HCT116 (cell line): ENCODE measurements around the gene ZNF835. TPM values are rescaled to one million over a fixed set of nuclear protein-coding genes. Genes with fewer than 3 reads are reported as not detected.

ENCODE experiments used
- ATAC-seq: fragments of 200-7000 bp; cut with Tn5 transposase; 2 replicates; pipeline ENCODE4 v1.9.1; 2020; ENCODE audit warnings: mild to moderate bottlenecking, moderate library complexity
- BruUV-seq: library from RNA; stranded (reverse); fragments of 400-500 nt; replicated peaks from 2 replicates; lab custom pipeline; 2021; lab: Mats Ljungman, UMichigan
- CTCF ChIA-PET: fragments of 300-600 bp; sonication (Branson Sonifier 250); formaldehyde crosslinking; loops from one replicate; lab custom pipeline; 2021; ENCODE audit warnings: antibody characterized with exemption; lab: Charles Lee
- POLR2A ChIA-PET: fragments of 300-600, 350-600 bp; sonication (Branson Sonifier 250); formaldehyde crosslinking; loops from one replicate; lab custom pipeline; 2021; ENCODE audit warnings: antibody characterized with exemption; lab: Charles Lee
- RAD21 ChIA-PET, 2 experiments: fragments of 300-600 bp; sonication (Branson Sonifier 250); formaldehyde crosslinking; loops; one replicate each; lab custom pipeline; 2023; ENCODE audit warnings: low total read pairs in 2 of 2; ENCODE audit not compliant: uncharacterized antibody in 2 of 2, unreplicated experiment in 2 of 2, low non-redundant PET in 1 of 2; lab: Charles Lee
- DNase-seq: peaks from one replicate; pipeline ENCODE4 v3.0.0-alpha.2; 2010; ENCODE audit warnings: low read depth, low spot score
- H2AFZ ChIP-seq: fragments of 200-600 bp; shearing (Covaris generic), sonication (generic); 2 replicates; pipeline ENCODE4 v1.6.1; 2017; ENCODE audit warnings: low read depth, mixed run types, mixed read lengths, antibody characterized with exemption, low read length; ENCODE audit not compliant: poor library complexity, severe bottlenecking
- H3K27ac ChIP-seq: 2 replicates; pipeline ENCODE4 v1.5.1; 2012; ENCODE audit warnings: low read depth, low read length
- H3K27me3 ChIP-seq: fragments of 200-600 bp; sonication (generic); 2 replicates; pipeline ENCODE4 v1.6.1; 2016; ENCODE audit warnings: mixed run types, low read length, mixed read lengths; ENCODE audit not compliant: insufficient read depth
- H3K36me3 ChIP-seq, 2 experiments: fragments of 200-500 bp in 1 of 2; fragments of 200-600 bp in 1 of 2; sonication (Bioruptor generic) in 1 of 2; sonication (generic) in 1 of 2; 2 replicates each; pipeline versions ENCODE4 v1.5.1 to v1.6.1; 2014 to 2016; ENCODE audit warnings: low read length in 2 of 2, inconsistent platforms in 1 of 2, mixed read lengths in 1 of 2, mixed run types in 1 of 2; ENCODE audit not compliant: insufficient read depth in 2 of 2, control insufficient read depth in 1 of 2
- H3K4me1 ChIP-seq, 2 experiments: fragments of 200-600 bp in 1 of 2; sonication (generic) in 1 of 2; 2 replicates each; pipeline versions ENCODE4 v1.5.1 to v1.6.1; 2012 to 2017; ENCODE audit warnings: low read length in 2 of 2, inconsistent platforms in 1 of 2, mild to moderate bottlenecking in 1 of 2, mixed read lengths in 1 of 2, mixed run types in 1 of 2, moderate library complexity in 1 of 2; ENCODE audit not compliant: insufficient read depth in 2 of 2, control insufficient read depth in 1 of 2
- H3K4me2 ChIP-seq: fragments of 200-600 bp; sonication (generic); 2 replicates; pipeline ENCODE4 v1.6.1; 2017; ENCODE audit warnings: mixed run types, low read length, mixed read lengths
- H3K4me3 ChIP-seq, 2 experiments: fragments of 200-600 bp in 1 of 2; sonication (generic) in 1 of 2; replicated peaks in 1 of 2; 2 replicates each; pipeline ENCODE4 v1.5.1; 2011 to 2016; ENCODE audit warnings: low read length in 2 of 2, control low read depth in 1 of 2, low read depth in 1 of 2, mild to moderate bottlenecking in 1 of 2, mixed read lengths in 1 of 2, mixed run types in 1 of 2
- H3K79me2 ChIP-seq: fragments of 200-600 bp; sonication (generic); 2 replicates; pipeline ENCODE4 v1.6.1; 2017; ENCODE audit warnings: mild to moderate bottlenecking, mixed run types, low read length, moderate library complexity, mixed read lengths; ENCODE audit not compliant: insufficient read depth
- H3K9ac ChIP-seq: fragments of 200-600 bp; sonication (generic); 2 replicates; pipeline ENCODE4 v1.6.1; 2016; ENCODE audit warnings: low read length, mixed read lengths
- H3K9me2 ChIP-seq: fragments of 200-600 bp; sonication (generic), shearing (Covaris generic); 2 replicates; pipeline ENCODE4 v1.6.1; 2017; ENCODE audit warnings: mixed run types, mild to moderate bottlenecking, moderate library complexity; ENCODE audit not compliant: insufficient read depth
- H3K9me3 ChIP-seq, 2 experiments: fragments of 200-500 bp in 1 of 2; fragments of 200-600 bp in 1 of 2; sonication (Bioruptor generic) in 1 of 2; sonication (generic) in 1 of 2; 2 replicates each; pipeline ENCODE4 v1.6.1; 2014 to 2017; ENCODE audit warnings: low read length in 2 of 2, mixed read lengths in 2 of 2, inconsistent platforms in 1 of 2, low read depth in 1 of 2, mild to moderate bottlenecking in 1 of 2, mixed run types in 1 of 2, moderate library complexity in 1 of 2; ENCODE audit not compliant: control insufficient read depth in 1 of 2, insufficient read depth in 1 of 2
- H4K20me1 ChIP-seq: fragments of 200-600 bp; sonication (generic), shearing (Covaris generic); 2 replicates; pipeline ENCODE4 v1.6.1; 2017; ENCODE audit warnings: mixed run types, mild to moderate bottlenecking, moderate library complexity; ENCODE audit not compliant: insufficient read depth
- CEBPB ChIP-seq: IDR thresholded peaks from 2 replicates; pipeline ENCODE4 v1.6.1; 2012; ENCODE audit warnings: low read depth
- SRF ChIP-seq: IDR thresholded peaks from 2 replicates; pipeline ENCODE4 v1.6.1; 2012; ENCODE audit warnings: low read depth
- YY1 ChIP-seq: IDR thresholded peaks from 2 replicates; pipeline ENCODE4 v1.6.1; 2011; ENCODE audit warnings: low read length, low read depth, moderate library complexity, mild to moderate bottlenecking; ENCODE audit not compliant: insufficient replicate concordance; ENCODE audit errors: extremely low read depth
- ZFX ChIP-seq: fragments of 450-650 bp; IDR thresholded peaks from 2 replicates; pipeline ENCODE4 v1.6.1; 2017
- ZNF274 ChIP-seq: fragments of 200-500 bp; sonication (Bioruptor generic); IDR thresholded peaks from 2 replicates; pipeline ENCODE4 v1.6.1; 2014; ENCODE audit warnings: mild to moderate bottlenecking, low read depth, low read length, inconsistent platforms
- intact Hi-C: fragments of 100-400 bp; cut with micrococcal nuclease; formaldehyde crosslinking; loops from 2 replicates; pipeline ENCODE4 v1.10.0; 2022
- total RNA-seq: library from RNA; stranded (reverse); gene quantifications from one replicate; pipeline ENCODE4 v1.2.1, GENCODE V29; 2021; ENCODE audit not compliant: unreplicated experiment
- TF ChIP-seq, protein P1 (sequence below): IDR thresholded peaks from 2 replicates; pipeline ENCODE4 v1.6.1; 2011; ENCODE audit warnings: mild to moderate bottlenecking, low read length, moderate library complexity; ENCODE audit not compliant: insufficient replicate concordance; ENCODE audit errors: extremely low read depth
- TF ChIP-seq, protein P2 (sequence below), 3 experiments: fragments of 200-600 bp in 1 of 3; sonication (generic) in 1 of 3; IDR thresholded peaks in 2 of 3; conservative IDR thresholded peaks in 1 of 3; 2 replicates each; pipeline ENCODE4 v1.5.1; 2012 to 2017; ENCODE audit warnings: low read depth in 2 of 3, low read length in 2 of 3, antibody characterized with exemption in 1 of 3, borderline replicate concordance in 1 of 3, control low read depth in 1 of 3, mild to moderate bottlenecking in 1 of 3, mixed read lengths in 1 of 3, mixed run types in 1 of 3, moderate library complexity in 1 of 3; ENCODE audit not compliant: insufficient read depth in 1 of 3
- TF ChIP-seq, protein P3 (sequence below): IDR thresholded peaks from 2 replicates; pipeline ENCODE4 v1.6.1; 2012

The ZNF835 gene
- total RNA-seq, 1 experiment from 2014 or later: not detected

DNA sequence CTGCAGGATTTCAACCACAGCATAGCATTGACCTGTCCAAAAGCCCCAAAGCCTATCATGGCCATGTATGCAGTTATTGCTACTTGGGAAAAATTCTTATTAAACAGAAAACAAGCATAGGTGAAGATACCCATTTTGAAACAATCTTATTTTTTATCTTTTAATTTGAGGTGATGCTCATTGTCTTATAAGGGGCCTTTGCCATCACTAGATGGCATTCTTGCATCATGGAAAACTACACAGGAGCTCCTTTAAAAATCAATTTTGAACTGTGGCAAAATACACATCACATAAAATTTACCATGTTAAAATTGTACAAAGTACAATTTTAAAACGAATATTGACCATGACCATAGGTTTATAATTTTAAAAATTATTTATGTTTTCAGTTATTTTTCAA is 38.9 kb upstream of the ZNF835 start:
- DNase-seq (no peak), ATAC-seq (no peak)
- RAD21 ChIA-PET: no interaction called here
- intact Hi-C loops: no loop called here
- H3K4me2 ChIP-seq: no peak overlapping the region
- H4K20me1 ChIP-seq: no peaks in the 10 kb centered on the region
- TF ChIP-seq SRF (no peak), CEBPB (no peak), ZFX (no peak), ZNF274 (no peak), YY1 (no peak)
- TF ChIP-seq, protein P1, sequence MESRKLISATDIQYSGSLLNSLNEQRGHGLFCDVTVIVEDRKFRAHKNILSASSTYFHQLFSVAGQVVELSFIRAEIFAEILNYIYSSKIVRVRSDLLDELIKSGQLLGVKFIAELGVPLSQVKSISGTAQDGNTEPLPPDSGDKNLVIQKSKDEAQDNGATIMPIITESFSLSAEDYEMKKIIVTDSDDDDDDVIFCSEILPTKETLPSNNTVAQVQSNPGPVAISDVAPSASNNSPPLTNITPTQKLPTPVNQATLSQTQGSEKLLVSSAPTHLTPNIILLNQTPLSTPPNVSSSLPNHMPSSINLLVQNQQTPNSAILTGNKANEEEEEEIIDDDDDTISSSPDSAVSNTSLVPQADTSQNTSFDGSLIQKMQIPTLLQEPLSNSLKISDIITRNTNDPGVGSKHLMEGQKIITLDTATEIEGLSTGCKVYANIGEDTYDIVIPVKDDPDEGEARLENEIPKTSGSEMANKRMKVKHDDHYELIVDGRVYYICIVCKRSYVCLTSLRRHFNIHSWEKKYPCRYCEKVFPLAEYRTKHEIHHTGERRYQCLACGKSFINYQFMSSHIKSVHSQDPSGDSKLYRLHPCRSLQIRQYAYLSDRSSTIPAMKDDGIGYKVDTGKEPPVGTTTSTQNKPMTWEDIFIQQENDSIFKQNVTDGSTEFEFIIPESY: no peak
- TF ChIP-seq, protein P2, sequence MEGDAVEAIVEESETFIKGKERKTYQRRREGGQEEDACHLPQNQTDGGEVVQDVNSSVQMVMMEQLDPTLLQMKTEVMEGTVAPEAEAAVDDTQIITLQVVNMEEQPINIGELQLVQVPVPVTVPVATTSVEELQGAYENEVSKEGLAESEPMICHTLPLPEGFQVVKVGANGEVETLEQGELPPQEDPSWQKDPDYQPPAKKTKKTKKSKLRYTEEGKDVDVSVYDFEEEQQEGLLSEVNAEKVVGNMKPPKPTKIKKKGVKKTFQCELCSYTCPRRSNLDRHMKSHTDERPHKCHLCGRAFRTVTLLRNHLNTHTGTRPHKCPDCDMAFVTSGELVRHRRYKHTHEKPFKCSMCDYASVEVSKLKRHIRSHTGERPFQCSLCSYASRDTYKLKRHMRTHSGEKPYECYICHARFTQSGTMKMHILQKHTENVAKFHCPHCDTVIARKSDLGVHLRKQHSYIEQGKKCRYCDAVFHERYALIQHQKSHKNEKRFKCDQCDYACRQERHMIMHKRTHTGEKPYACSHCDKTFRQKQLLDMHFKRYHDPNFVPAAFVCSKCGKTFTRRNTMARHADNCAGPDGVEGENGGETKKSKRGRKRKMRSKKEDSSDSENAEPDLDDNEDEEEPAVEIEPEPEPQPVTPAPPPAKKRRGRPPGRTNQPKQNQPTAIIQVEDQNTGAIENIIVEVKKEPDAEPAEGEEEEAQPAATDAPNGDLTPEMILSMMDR (IDR thresholded peaks at IDR 0.05 in 2 of 3, conservative IDR thresholded peaks at IDR 0.05 in 1 of 3; ENCODE audit: borderline replicate concordance in 1 of 3, insufficient read depth in 1 of 3, low read depth in 2 of 3, low read length in 2 of 3): no peak
- TF ChIP-seq, protein P3, sequence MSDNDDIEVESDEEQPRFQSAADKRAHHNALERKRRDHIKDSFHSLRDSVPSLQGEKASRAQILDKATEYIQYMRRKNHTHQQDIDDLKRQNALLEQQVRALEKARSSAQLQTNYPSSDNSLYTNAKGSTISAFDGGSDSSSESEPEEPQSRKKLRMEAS: no peak
- H3K9me2 ChIP-seq: no peaks in the 10 kb centered on the region
- no peak overlapping the region for H3K4me3 ChIP-seq
- no TSS peak for BruUV-seq
- peaks cover 14 to 15% of the 10 kb centered on the region in 2 experiments; a peak in 2 of 4 replicates for H3K9me3 ChIP-seq
- no peak overlapping the region for H2AFZ ChIP-seq
- POLR2A ChIA-PET: no interaction called here
- no peaks in the 10 kb centered on the region for H3K4me1 ChIP-seq
- H3K9ac ChIP-seq: no peak overlapping the region
- H3K79me2 ChIP-seq: no peaks in the 10 kb centered on the region
- H3K27me3 ChIP-seq: no peaks in the 10 kb centered on the region
- H3K36me3 ChIP-seq: no peaks in the 10 kb centered on the region
- no peak overlapping the region for H3K27ac ChIP-seq
- CTCF ChIA-PET: no interaction called here
